A172 (cell line): Measurements from ENCODE around the gene CLEC2A. TPM values are rescaled to one million over a fixed set of nuclear protein-coding genes. Genes with fewer than 3 reads are reported as not detected.

Source experiments
- DNase-seq: peaks from one replicate; pipeline ENCODE4 v3.0.0-alpha.2; 2015; ENCODE audit warnings: low spot score
- total RNA-seq: library from RNA; depleted of rRNA; stranded (reverse); fragments of >200 nt; shearing (Covaris generic); gene quantifications from 2 replicates; pipeline ENCODE4 v1.2.3, GENCODE V29; 2014

The CLEC2A gene
- total RNA-seq, 1 experiment from 2014 or later = not detected

GRCh38 chr12:9933958-9934357 lies 1.8 kb upstream of the CLEC2A start:
- no peak for DNase-seq

- DNase-seq = no peak
Observed at GRCh38 chr12:9931245-9931644, 925 bp downstream of the CLEC2A start.

GRCh38 chr12:9928607-9929006 lies 3.6 kb downstream of the CLEC2A start:
- no peak for DNase-seq

- no peak for DNase-seq
Observed at GRCh38 chr12:9926876-9927275, 5.3 kb downstream of the CLEC2A start.

GRCh38 chr12:9925705-9926393 lies 6.3 kb downstream of the CLEC2A start:
- peak; percentile 18 for DNase-seq

- no peak for DNase-seq
Observed at GRCh38 chr12:9922429-9922828, 9.7 kb downstream of the CLEC2A start.

GRCh38 chr12:9920451-9920850 lies 11.7 kb downstream of the CLEC2A start:
- DNase-seq = no peak

- no peak for DNase-seq
Observed at GRCh38 chr12:9919443-9919842, 12.7 kb downstream of the CLEC2A start.

- no peak for DNase-seq
Observed at GRCh38 chr12:9911708-9912107, 20.5 kb downstream of the CLEC2A start.

- no peak for DNase-seq
Observed at GRCh38 chr12:9910716-9911421, 21.3 kb downstream of the CLEC2A start.

- no peak for DNase-seq
Observed at GRCh38 chr12:9909724-9910123, 22.4 kb downstream of the CLEC2A start.

- DNase-seq = no peak
Observed at GRCh38 chr12:9908350-9908749, 23.8 kb downstream of the CLEC2A start.

GRCh38 chr12:9907769-9908168 lies 24.4 kb downstream of the CLEC2A start:
- DNase-seq = no peak

GRCh38 chr12:9906873-9907272 lies 25.3 kb downstream of the CLEC2A start:
- no peak for DNase-seq

GRCh38 chr12:9902539-9903228 lies 29.5 kb downstream of the CLEC2A start:
- no peak for DNase-seq

- no peak for DNase-seq
Observed at GRCh38 chr12:9900930-9901329, 31.2 kb downstream of the CLEC2A start.

GRCh38 chr12:9899209-9899608 lies 33.0 kb downstream of the CLEC2A start:
- no peak for DNase-seq

- DNase-seq = no peak
Observed at GRCh38 chr12:9897535-9897934, 34.6 kb downstream of the CLEC2A start.

GRCh38 chr12:9895215-9895971 lies 36.8 kb downstream of the CLEC2A start:
- DNase-seq = no peak

- DNase-seq = no peak
Observed at GRCh38 chr12:9888665-9889273, 43.4 kb downstream of the CLEC2A start.

GRCh38 chr12:9883175-9883574 lies 49.0 kb downstream of the CLEC2A start:
- no peak for DNase-seq

- no peak for DNase-seq
Observed at GRCh38 chr12:9881988-9882387, 50.2 kb downstream of the CLEC2A start.
